Left lobe of liver (tissue), 2 donors: Measurements from ENCODE around the gene GARIN5A. TPM values are rescaled to one million over a fixed set of nuclear protein-coding genes. Genes with fewer than 3 reads are reported as not detected.
A peak's percentile ranks its signal among the peaks of the same experiment; 100 is the strongest.
"Not testable (repeated sequence)": the region's sequence is repeated elsewhere in the genome, so short reads cannot be mapped to it uniquely, and the experiment has no call there.

Source experiments
- ATAC-seq: fragments of 200-7000 bp; cut with Tn5 transposase; one replicate; pipeline ENCODE4 v1.9.1; 2020; ENCODE audit warnings: mild to moderate bottlenecking, moderate library complexity
- DNase-seq: peaks from one replicate; pipeline ENCODE4 v3.0.0-alpha.2; 2020; ENCODE audit warnings: low spot score
- total RNA-seq: library from RNA; stranded (reverse); gene quantifications from one replicate; pipeline ENCODE4 v1.2.1, GENCODE V29; 2021
- donor health status: DM: no; HTN: no; CAD: no; lungs with moderate emphysema.
- donor health status: DM: no; HTN: yes; CAD: no.

Gene GARIN5A
- total RNA-seq, 1 donor from 2014 or later: 1.8 TPM

GRCh38 chr19:50465986-50466705 is 10.5 kb downstream of the GARIN5A start:
- ATAC-seq (no peak), DNase-seq (no peak)

GRCh38 chr19:50465000-50465399 is 11.6 kb downstream of the GARIN5A start:
- ATAC-seq: peak; percentile 65
- no peak for DNase-seq

- ATAC-seq: no peak
Observed at GRCh38 chr19:50464348-50464747, 12.3 kb downstream of the GARIN5A start.

GRCh38 chr19:50462970-50463369 is 13.7 kb downstream of the GARIN5A start:
- no peak for ATAC-seq
- no peak for DNase-seq

More at GRCh38 chr19:50464348-50464747, 12.3 kb downstream of the GARIN5A start:
- DNase-seq: no peak

- DNase-seq (peak; percentile 54), ATAC-seq (peak; percentile 89)
Observed at GRCh38 chr19:50461066-50461875, 15.4 kb downstream of the GARIN5A start.

- DNase-seq: no peak
- ATAC-seq: no peak
Observed at GRCh38 chr19:50460161-50460765, 16.4 kb downstream of the GARIN5A start.

- no peak for DNase-seq
- no peak for ATAC-seq
Observed at GRCh38 chr19:50459638-50460037, 17.0 kb downstream of the GARIN5A start.

GRCh38 chr19:50459067-50459456 is 17.6 kb downstream of the GARIN5A start:
- no peak for DNase-seq

GRCh38 chr19:50458396-50459066 is 18.1 kb downstream of the GARIN5A start:
- DNase-seq: no peak
- no peak for ATAC-seq

More at GRCh38 chr19:50459067-50459456, 17.6 kb downstream of the GARIN5A start:
- ATAC-seq: no peak

- DNase-seq: no peak
Observed at GRCh38 chr19:50457300-50457699, 19.3 kb downstream of the GARIN5A start.

GRCh38 chr19:50455992-50456391 is 20.7 kb downstream of the GARIN5A start:
- ATAC-seq: no peak
- DNase-seq: no peak

More at GRCh38 chr19:50457300-50457699, 19.3 kb downstream of the GARIN5A start:
- ATAC-seq: no peak

GRCh38 chr19:50453243-50453642 is 23.4 kb downstream of the GARIN5A start:
- DNase-seq (no peak), ATAC-seq (no peak)

GRCh38 chr19:50451223-50451534 is 25.5 kb downstream of the GARIN5A start:
- DNase-seq (no peak), ATAC-seq (no peak)

- no peak for ATAC-seq
- DNase-seq: no peak
Observed at GRCh38 chr19:50450369-50451222, 26.1 kb downstream of the GARIN5A start.

GRCh38 chr19:50449236-50449899 is 27.3 kb downstream of the GARIN5A start:
- DNase-seq (no peak), ATAC-seq (no peak)

- no peak for ATAC-seq
Observed at GRCh38 chr19:50447750-50448149, 28.9 kb downstream of the GARIN5A start.

GRCh38 chr19:50447053-50447452 is 29.6 kb downstream of the GARIN5A start:
- DNase-seq: no peak
- ATAC-seq: no peak

More at GRCh38 chr19:50447750-50448149, 28.9 kb downstream of the GARIN5A start:
- DNase-seq: no peak

GRCh38 chr19:50444059-50444458 is 32.6 kb downstream of the GARIN5A start:
- ATAC-seq (no peak), DNase-seq (no peak)

- DNase-seq, ATAC-seq: not testable (repeated sequence)
Observed at GRCh38 chr19:50439130-50439529, 37.5 kb downstream of the GARIN5A start.
